ENCODE data around the gene FBXO11.

The FBXO11 gene

DNA sequence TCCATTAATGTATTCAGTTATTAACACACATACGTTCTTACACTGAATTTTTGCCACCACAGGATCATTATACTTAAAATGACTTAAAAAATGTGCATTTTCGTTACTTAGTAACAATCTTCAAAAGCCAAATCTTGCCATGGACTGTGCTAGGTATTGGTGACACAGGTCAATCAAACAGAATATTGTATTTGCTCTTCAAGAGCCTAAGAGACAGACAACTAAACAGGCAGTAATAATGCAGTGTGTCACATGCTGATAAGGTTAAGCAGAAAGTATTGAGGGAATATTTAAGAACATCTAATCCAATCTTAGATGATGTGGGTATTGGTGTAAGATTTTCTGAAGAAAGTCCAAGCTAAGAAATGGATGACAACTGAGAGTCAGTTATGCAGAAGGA lies 56.9 kb downstream of the FBXO11 start:
- Histone ChIP-seq H3K27me3 (ENCODE audit: control insufficient read depth in 1 of 2, insufficient read depth in 2 of 2, low read length in 2 of 2) (no peaks in the 10 kb centered on the region), H3K4me1 (ENCODE audit: control insufficient read depth in 1 of 2, insufficient read depth in 2 of 2, low read length in 2 of 2) (no peaks in the 10 kb centered on the region), H3K9me3 (ENCODE audit: control insufficient read depth in 1 of 2, low read length in 2 of 2) (no peaks in the 10 kb centered on the region), H3K36me3 (ENCODE audit: control insufficient read depth in 1 of 2, insufficient read depth in 2 of 2, low read length in 2 of 2) (no peaks in the 10 kb centered on the region), H3K27ac (ENCODE audit: low read depth, low read length) (no peak overlapping the region), H3K4me3 (ENCODE audit: low read depth in 1 of 2, low read length in 2 of 2) (no peak overlapping the region), H3K9ac (ENCODE audit: low read depth in 1 of 2, low read length in 2 of 2) (no peak overlapping the region)

DNA sequence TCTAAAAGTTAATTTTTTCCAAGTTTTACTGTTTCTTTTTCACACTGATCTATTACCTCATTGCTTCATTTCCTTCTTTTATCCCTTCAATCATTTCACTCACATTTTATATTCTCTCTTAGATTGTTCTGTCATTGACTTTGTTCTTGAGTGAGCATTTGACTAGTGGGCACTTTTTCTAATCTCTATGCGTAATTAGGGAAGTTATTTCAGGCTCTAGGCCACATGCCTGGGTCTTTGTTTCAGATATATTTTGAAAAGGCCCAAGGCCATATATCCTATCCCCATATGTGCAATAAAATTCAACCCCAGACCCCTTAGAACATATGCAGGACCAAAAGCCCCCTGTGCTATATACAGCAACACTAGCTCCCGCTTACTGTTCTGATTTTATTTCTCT lies 62.1 kb downstream of the FBXO11 start:
- Histone ChIP-seq H3K27me3 (ENCODE audit: control insufficient read depth in 1 of 2, insufficient read depth in 2 of 2, low read length in 2 of 2) (no peaks in the 10 kb centered on the region), H3K9ac (ENCODE audit: low read depth in 1 of 2, low read length in 2 of 2) (no peak overlapping the region), H3K36me3 (ENCODE audit: control insufficient read depth in 1 of 2, insufficient read depth in 2 of 2, low read length in 2 of 2) (no peaks in the 10 kb centered on the region), H3K27ac (ENCODE audit: low read depth, low read length) (no peak overlapping the region), H3K4me3 (ENCODE audit: low read depth in 1 of 2, low read length in 2 of 2) (no peak overlapping the region), H3K9me3 (ENCODE audit: control insufficient read depth in 1 of 2, low read length in 2 of 2) (no peaks in the 10 kb centered on the region), H3K4me1 (ENCODE audit: control insufficient read depth in 1 of 2, insufficient read depth in 2 of 2, low read length in 2 of 2) (no peaks in the 10 kb centered on the region)

DNA sequence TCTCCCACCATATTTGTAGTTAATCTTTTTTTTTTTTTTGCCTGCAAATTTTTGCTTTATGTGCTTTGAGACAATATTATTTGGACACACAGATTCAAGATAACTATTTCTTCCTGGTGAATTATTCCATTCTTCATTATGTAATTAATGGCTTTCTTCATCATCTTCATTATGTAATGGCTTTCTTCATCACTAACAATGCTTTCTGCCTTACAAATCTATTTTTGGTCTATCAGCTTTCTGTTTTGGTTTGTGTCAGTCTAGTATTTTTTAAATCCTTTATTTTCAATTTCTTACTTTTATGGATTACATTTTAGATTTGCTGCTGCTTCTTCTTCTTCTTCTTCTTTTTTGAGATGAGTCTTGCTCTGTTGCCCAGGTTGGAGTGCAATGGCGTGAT lies 62.9 kb downstream of the FBXO11 start:
- H3K36me3 ChIP-seq (ENCODE audit: control insufficient read depth in 1 of 2, insufficient read depth in 2 of 2, low read length in 2 of 2), result peaks cover 5 to 7% of the 10 kb centered on the region in 2 donors
- H3K4me1 ChIP-seq (ENCODE audit: control insufficient read depth in 1 of 2, insufficient read depth in 2 of 2, low read length in 2 of 2), result no peaks in the 10 kb centered on the region
- H3K9ac ChIP-seq (ENCODE audit: low read depth in 1 of 2, low read length in 2 of 2), result no peak overlapping the region
- no peak overlapping the region for H3K4me3 ChIP-seq (ENCODE audit: low read depth in 1 of 2, low read length in 2 of 2)
- H3K9me3 ChIP-seq (ENCODE audit: control insufficient read depth in 1 of 2, low read length in 2 of 2), result no peaks in the 10 kb centered on the region
- no peak overlapping the region for H3K27ac ChIP-seq (ENCODE audit: low read depth, low read length)
- no peaks in the 10 kb centered on the region for H3K27me3 ChIP-seq (ENCODE audit: control insufficient read depth in 1 of 2, insufficient read depth in 2 of 2, low read length in 2 of 2)

DNA sequence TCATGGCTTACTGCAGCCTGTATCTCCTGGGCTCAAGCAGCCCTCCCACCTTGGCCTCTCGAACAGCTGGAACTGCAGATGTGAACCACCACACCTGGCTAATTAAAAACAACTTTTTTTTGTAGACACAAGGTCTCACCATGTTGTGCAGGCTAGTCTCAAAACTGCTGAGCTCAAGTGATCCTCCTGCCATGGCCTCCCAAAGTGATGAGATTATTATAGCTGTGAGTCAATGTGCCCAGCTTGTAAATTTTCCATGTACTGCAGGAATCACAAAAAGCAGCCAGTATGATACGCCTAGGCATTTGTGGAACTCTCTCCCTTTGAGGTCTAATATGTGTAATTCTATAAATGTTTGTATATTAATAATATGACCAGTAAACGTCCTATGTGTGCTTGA lies 63.5 kb downstream of the FBXO11 start:
- H3K27me3 ChIP-seq (ENCODE audit: control insufficient read depth in 1 of 2, insufficient read depth in 2 of 2, low read length in 2 of 2), result no peaks in the 10 kb centered on the region
- H3K9me3 ChIP-seq (ENCODE audit: control insufficient read depth in 1 of 2, low read length in 2 of 2), result no peaks in the 10 kb centered on the region
- H3K27ac ChIP-seq (ENCODE audit: low read depth, low read length), result no peak overlapping the region
- no peak overlapping the region for H3K9ac ChIP-seq (ENCODE audit: low read depth in 1 of 2, low read length in 2 of 2)
- H3K4me1 ChIP-seq (ENCODE audit: control insufficient read depth in 1 of 2, insufficient read depth in 2 of 2, low read length in 2 of 2), result no peaks in the 10 kb centered on the region
- no peak overlapping the region for H3K4me3 ChIP-seq (ENCODE audit: low read depth in 1 of 2, low read length in 2 of 2)
- peaks cover 6 to 12% of the 10 kb centered on the region in 2 donors for H3K36me3 ChIP-seq (ENCODE audit: control insufficient read depth in 1 of 2, insufficient read depth in 2 of 2, low read length in 2 of 2)

DNA sequence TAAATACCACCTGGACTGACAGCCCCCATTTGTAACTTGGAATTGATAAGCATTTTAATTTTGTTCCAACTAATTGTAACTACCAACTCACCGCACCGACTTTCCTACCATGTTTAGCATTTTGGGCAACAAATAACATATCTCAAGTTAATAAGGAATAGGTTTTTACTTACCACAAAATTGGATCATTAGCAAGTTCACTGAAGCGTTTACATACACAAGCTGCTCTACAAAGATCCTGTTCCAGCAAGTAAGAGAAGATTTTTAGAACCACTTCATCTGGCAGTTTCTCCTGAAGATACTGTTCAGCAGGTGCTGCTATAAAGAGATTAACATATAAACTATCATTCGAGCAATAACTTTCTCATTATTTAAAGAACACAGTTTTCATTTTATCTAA lies 67.6 kb downstream of the FBXO11 start:
- H3K4me1 ChIP-seq (ENCODE audit: control insufficient read depth in 1 of 2, insufficient read depth in 2 of 2, low read length in 2 of 2), result no peaks in the 10 kb centered on the region
- peaks cover 6 to 48% of the 10 kb centered on the region in 2 donors for H3K36me3 ChIP-seq (ENCODE audit: control insufficient read depth in 1 of 2, insufficient read depth in 2 of 2, low read length in 2 of 2)
- H3K27me3 ChIP-seq (ENCODE audit: control insufficient read depth in 1 of 2, insufficient read depth in 2 of 2, low read length in 2 of 2), result no peaks in the 10 kb centered on the region
- H3K4me3 ChIP-seq (ENCODE audit: low read depth in 1 of 2, low read length in 2 of 2), result no peak overlapping the region
- no peak overlapping the region for H3K27ac ChIP-seq (ENCODE audit: low read depth, low read length)
- no peaks in the 10 kb centered on the region for H3K9me3 ChIP-seq (ENCODE audit: control insufficient read depth in 1 of 2, low read length in 2 of 2)
- H3K9ac ChIP-seq (ENCODE audit: low read depth in 1 of 2, low read length in 2 of 2), result no peak overlapping the region

DNA sequence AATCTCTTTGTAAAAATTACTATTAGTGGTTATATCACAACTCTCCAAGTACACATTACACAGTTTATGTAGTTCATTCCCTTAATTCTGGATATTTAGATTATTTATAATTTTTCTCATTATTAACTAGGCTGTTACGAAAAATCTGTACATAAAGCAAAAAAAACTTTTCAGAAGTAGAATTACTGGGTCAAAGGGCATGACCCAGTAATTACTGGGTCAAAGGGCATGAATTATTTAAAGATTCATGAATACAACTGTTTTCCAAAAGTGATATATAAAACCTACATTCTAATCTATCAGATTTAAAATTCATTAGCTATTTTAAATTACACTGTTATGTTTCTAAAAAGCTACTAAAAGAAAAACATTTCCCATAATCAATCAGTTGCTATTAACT lies 68.0 kb downstream of the FBXO11 start:
- no peak overlapping the region for H3K4me3 ChIP-seq (ENCODE audit: low read depth in 1 of 2, low read length in 2 of 2)
- H3K27ac ChIP-seq (ENCODE audit: low read depth, low read length), result no peak overlapping the region
- no peaks in the 10 kb centered on the region for H3K4me1 ChIP-seq (ENCODE audit: control insufficient read depth in 1 of 2, insufficient read depth in 2 of 2, low read length in 2 of 2)
- H3K9ac ChIP-seq (ENCODE audit: low read depth in 1 of 2, low read length in 2 of 2), result no peak overlapping the region
- H3K9me3 ChIP-seq (ENCODE audit: control insufficient read depth in 1 of 2, low read length in 2 of 2), result no peaks in the 10 kb centered on the region
- peaks cover 6 to 52% of the 10 kb centered on the region in 2 donors for H3K36me3 ChIP-seq (ENCODE audit: control insufficient read depth in 1 of 2, insufficient read depth in 2 of 2, low read length in 2 of 2)
- H3K27me3 ChIP-seq (ENCODE audit: control insufficient read depth in 1 of 2, insufficient read depth in 2 of 2, low read length in 2 of 2), result no peaks in the 10 kb centered on the region

DNA sequence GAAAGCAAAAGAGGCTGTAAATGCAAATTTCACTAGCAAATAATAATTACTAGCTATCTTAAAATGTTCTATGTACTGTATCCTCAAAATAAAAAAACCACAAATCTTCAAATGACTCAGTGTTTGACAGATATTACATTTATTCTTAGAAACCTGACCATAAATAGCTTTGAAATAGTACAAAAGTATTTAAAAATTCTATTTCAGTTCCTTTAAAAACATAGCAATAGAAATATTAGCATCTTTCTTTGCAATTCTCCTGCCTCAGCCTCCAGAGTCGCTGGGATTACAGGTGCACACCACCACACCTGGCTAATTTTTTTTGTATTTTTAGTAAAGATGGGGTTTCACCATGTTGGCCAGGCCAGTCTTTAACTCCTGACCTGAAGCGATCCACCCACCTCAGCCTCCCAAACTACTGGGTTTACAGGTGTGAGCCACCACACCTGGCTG lies 72.8 kb downstream of the FBXO11 start:
- peaks cover 15 to 74% of the 10 kb centered on the region in 2 donors for H3K36me3 ChIP-seq (ENCODE audit: control insufficient read depth in 1 of 2, insufficient read depth in 2 of 2, low read length in 2 of 2)
- H3K27me3 ChIP-seq (ENCODE audit: control insufficient read depth in 1 of 2, insufficient read depth in 2 of 2, low read length in 2 of 2), result no peaks in the 10 kb centered on the region
- no peaks in the 10 kb centered on the region for H3K9me3 ChIP-seq (ENCODE audit: control insufficient read depth in 1 of 2, low read length in 2 of 2)
- no peak overlapping the region for H3K4me3 ChIP-seq (ENCODE audit: low read depth in 1 of 2, low read length in 2 of 2)
- no peak overlapping the region for H3K27ac ChIP-seq (ENCODE audit: low read depth, low read length)
- no peaks in the 10 kb centered on the region for H3K4me1 ChIP-seq (ENCODE audit: control insufficient read depth in 1 of 2, insufficient read depth in 2 of 2, low read length in 2 of 2)
- no peak overlapping the region for H3K9ac ChIP-seq (ENCODE audit: low read depth in 1 of 2, low read length in 2 of 2)

DNA sequence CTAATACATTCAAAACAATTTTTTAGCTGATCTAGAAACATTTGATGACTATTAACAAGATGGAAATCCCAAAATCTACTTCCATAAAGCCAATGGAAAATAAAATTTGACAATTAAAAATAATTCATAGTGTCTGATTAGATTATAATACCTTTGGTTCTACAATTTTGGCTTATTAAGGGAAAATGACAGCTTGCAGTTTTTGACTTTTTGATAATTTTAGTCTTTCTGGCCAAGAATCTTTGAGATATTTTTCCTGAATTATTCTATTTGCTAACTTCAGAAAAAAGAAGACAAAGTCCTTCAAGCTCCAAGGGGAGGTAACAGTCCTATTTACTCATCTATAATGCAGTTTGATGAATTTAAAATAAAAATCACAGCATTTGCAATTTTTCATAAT lies 83.8 kb downstream of the FBXO11 start:
- no peak overlapping the region for H3K27ac ChIP-seq (ENCODE audit: low read depth, low read length)

DNA sequence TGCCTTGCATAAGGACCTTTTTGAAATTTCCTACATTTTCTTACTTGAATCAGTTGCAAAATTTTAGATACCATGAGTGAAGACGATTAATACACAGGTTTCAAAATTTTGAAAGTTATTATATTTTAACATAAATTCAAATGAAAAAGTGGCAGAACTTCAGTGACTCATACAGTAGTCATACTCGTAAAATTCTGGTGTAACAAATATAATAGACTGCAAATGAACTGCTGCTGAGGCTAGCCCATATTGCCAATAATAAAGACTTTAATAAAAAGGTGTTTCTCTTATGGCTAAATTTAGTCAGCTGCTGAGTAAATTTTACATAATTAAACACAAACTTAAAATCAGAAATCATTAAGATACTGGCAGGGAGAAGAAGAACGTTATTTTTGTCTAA lies 86.5 kb downstream of the FBXO11 start:
- Histone ChIP-seq H3K27ac (ENCODE audit: low read depth, low read length) (no peak overlapping the region), H3K27me3 (ENCODE audit: control insufficient read depth in 1 of 2, insufficient read depth in 2 of 2, low read length in 2 of 2) (no peaks in the 10 kb centered on the region), H3K9ac (ENCODE audit: low read depth in 1 of 2, low read length in 2 of 2) (no peak overlapping the region), H3K4me1 (ENCODE audit: control insufficient read depth in 1 of 2, insufficient read depth in 2 of 2, low read length in 2 of 2) (no peaks in the 10 kb centered on the region), H3K9me3 (ENCODE audit: control insufficient read depth in 1 of 2, low read length in 2 of 2) (no peaks in the 10 kb centered on the region), H3K4me3 (ENCODE audit: low read depth in 1 of 2, low read length in 2 of 2) (no peak overlapping the region), H3K36me3 (ENCODE audit: control insufficient read depth in 1 of 2, insufficient read depth in 2 of 2, low read length in 2 of 2) (peaks cover 29 to 71% of the 10 kb centered on the region in 2 donors)

More for the DNA sequence above, 83.8 kb downstream of the FBXO11 start:
- no peak overlapping the region for H3K9ac ChIP-seq (ENCODE audit: low read depth in 1 of 2, low read length in 2 of 2)
- H3K9me3 ChIP-seq (ENCODE audit: control insufficient read depth in 1 of 2, low read length in 2 of 2), result no peaks in the 10 kb centered on the region
- no peaks in the 10 kb centered on the region for H3K4me1 ChIP-seq (ENCODE audit: control insufficient read depth in 1 of 2, insufficient read depth in 2 of 2, low read length in 2 of 2)
- peaks cover 19 to 56% of the 10 kb centered on the region in 2 donors for H3K36me3 ChIP-seq (ENCODE audit: control insufficient read depth in 1 of 2, insufficient read depth in 2 of 2, low read length in 2 of 2)
- H3K4me3 ChIP-seq (ENCODE audit: low read depth in 1 of 2, low read length in 2 of 2), result no peak overlapping the region
- H3K27me3 ChIP-seq (ENCODE audit: control insufficient read depth in 1 of 2, insufficient read depth in 2 of 2, low read length in 2 of 2), result no peaks in the 10 kb centered on the region

DNA sequence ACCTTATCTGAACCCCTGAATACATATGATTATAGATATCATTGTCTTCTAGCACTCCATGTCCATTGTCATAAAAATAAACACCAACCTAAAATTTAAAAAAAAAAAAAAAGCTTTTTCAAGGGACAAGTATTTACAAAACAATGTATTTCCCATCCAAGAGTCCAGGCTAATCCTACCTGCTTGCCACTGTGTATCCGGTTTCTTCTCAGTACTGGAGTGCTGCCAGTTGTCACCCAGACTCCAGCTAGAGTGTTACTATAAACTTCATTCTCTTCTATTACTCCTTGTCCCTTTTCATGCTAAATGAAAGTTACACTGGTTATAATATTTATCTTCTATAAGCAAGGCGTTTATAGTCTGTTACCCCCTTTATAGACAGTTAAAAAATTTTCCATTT lies 87.5 kb downstream of the FBXO11 start:
- H3K36me3 ChIP-seq (ENCODE audit: control insufficient read depth in 1 of 2, insufficient read depth in 2 of 2, low read length in 2 of 2), result peaks cover 29 to 72% of the 10 kb centered on the region in 2 donors
- no peaks in the 10 kb centered on the region for H3K27me3 ChIP-seq (ENCODE audit: control insufficient read depth in 1 of 2, insufficient read depth in 2 of 2, low read length in 2 of 2)
- H3K4me1 ChIP-seq (ENCODE audit: control insufficient read depth in 1 of 2, insufficient read depth in 2 of 2, low read length in 2 of 2), result no peaks in the 10 kb centered on the region
- no peak overlapping the region for H3K4me3 ChIP-seq (ENCODE audit: low read depth in 1 of 2, low read length in 2 of 2)
- H3K27ac ChIP-seq (ENCODE audit: low read depth, low read length), result no peak overlapping the region
- H3K9ac ChIP-seq (ENCODE audit: low read depth in 1 of 2, low read length in 2 of 2), result no peak overlapping the region
- no peaks in the 10 kb centered on the region for H3K9me3 ChIP-seq (ENCODE audit: control insufficient read depth in 1 of 2, low read length in 2 of 2)

DNA sequence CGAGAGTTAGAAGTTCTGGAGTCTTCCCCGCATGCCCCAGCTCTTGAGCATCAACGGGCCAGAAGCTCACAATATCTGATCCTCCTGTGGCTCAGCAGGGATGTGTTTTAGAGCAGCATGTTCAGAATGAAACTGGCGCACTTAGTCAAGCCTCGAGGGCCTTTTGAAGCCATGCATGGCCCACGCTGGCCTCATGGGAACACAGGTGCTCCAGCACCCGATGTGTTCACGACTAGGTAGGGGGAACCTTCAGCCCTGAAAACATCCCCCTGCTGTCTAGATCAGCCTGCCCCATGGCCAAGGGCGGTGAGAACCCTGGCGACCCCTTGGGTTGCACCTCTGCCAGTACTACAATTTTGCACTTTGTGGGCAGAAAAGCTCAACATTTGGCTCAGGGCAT lies 90.5 kb downstream of the FBXO11 start:
- H3K27me3 ChIP-seq (ENCODE audit: control insufficient read depth in 1 of 2, insufficient read depth in 2 of 2, low read length in 2 of 2), result no peaks in the 10 kb centered on the region
- no peak overlapping the region for H3K27ac ChIP-seq (ENCODE audit: low read depth, low read length)
- H3K36me3 ChIP-seq (ENCODE audit: control insufficient read depth in 1 of 2, insufficient read depth in 2 of 2, low read length in 2 of 2), result peaks cover 31 to 76% of the 10 kb centered on the region in 2 donors
- H3K4me3 ChIP-seq (ENCODE audit: low read depth in 1 of 2, low read length in 2 of 2), result no peak overlapping the region
- H3K9me3 ChIP-seq (ENCODE audit: control insufficient read depth in 1 of 2, low read length in 2 of 2), result no peaks in the 10 kb centered on the region
- no peak overlapping the region for H3K9ac ChIP-seq (ENCODE audit: low read depth in 1 of 2, low read length in 2 of 2)
- no peaks in the 10 kb centered on the region for H3K4me1 ChIP-seq (ENCODE audit: control insufficient read depth in 1 of 2, insufficient read depth in 2 of 2, low read length in 2 of 2)

All from duodenal mucosa (tissue), 2 donors.